Rectal smooth muscle tissue (tissue), 1 donor: ENCODE measurements around the gene ARHGAP31.

Experiments used
- H3K27ac ChIP-seq: one replicate; pipeline ENCODE4 v1.7.0; 2013; ENCODE audit warnings: low read depth, low read length, inconsistent platforms
- H3K27me3 ChIP-seq: one replicate; pipeline ENCODE4 v1.7.0; 2013; ENCODE audit warnings: low read length; ENCODE audit not compliant: control insufficient read depth, insufficient read depth
- H3K36me3 ChIP-seq: one replicate; pipeline ENCODE4 v1.7.0; 2013; ENCODE audit warnings: low read length; ENCODE audit not compliant: control insufficient read depth, insufficient read depth
- H3K4me1 ChIP-seq: one replicate; pipeline ENCODE4 v1.7.0; 2013; ENCODE audit warnings: low read length; ENCODE audit not compliant: control insufficient read depth, insufficient read depth
- H3K4me3 ChIP-seq: one replicate; pipeline ENCODE4 v1.7.0; 2013; ENCODE audit warnings: low read length
- H3K9ac ChIP-seq: one replicate; pipeline ENCODE4 v1.7.0; 2013; ENCODE audit warnings: low read length

The ARHGAP31 gene

DNA sequence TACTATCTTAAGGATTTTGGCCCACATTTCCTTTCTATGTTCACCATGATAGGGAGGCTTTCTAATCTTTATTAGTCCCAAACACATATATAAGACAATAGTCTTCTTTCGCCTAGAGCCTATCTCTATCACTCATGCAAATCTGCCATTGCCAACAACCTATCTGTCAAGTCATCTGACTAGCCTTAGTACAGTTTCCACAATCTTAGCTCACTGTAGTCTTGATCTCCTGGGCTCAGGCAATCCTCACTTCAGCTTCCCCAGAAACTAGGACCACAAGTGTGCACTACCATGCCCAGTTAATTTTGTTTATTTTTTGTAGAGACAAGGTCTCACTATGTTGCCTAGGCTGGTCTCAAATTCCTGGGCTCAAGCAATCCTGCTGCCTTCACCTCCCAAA is 162.3 kb downstream of the ARHGAP31 start:
- Histone ChIP-seq H3K4me1 (no peaks in the 10 kb centered on the region), H3K36me3 (peaks cover 25% of the 10 kb centered on the region)

DNA sequence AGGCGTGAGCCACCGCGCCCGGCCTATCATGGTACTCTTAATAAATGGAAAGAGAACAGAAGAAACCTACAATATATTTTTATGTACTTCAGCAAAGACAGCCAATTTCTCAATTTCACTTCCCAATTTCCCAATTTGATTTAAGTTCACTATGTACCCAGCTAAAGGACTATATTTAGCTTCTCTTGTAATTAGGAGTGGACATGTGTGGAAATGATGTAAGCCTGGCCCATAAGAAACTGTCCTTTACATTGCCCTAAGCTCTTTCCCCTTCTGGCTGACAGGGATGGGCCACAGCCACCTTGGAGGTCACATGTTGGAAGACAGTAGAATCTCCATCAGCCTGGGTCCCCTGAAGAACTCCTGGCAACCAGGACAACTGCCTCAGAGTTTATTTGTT is 163.1 kb downstream of the ARHGAP31 start:
- no peak overlapping the region for H3K9ac ChIP-seq
- peaks cover 25% of the 10 kb centered on the region for H3K36me3 ChIP-seq
- H3K4me3 ChIP-seq, result no peak overlapping the region
- peaks cover 3% of the 10 kb centered on the region for H3K4me1 ChIP-seq
- H3K27ac ChIP-seq, result no peak overlapping the region
- no peaks in the 10 kb centered on the region for H3K27me3 ChIP-seq

More for the DNA sequence above, 162.3 kb downstream of the ARHGAP31 start:
- Histone ChIP-seq H3K4me3 (no peak overlapping the region), H3K9ac (no peak overlapping the region), H3K27ac (no peak overlapping the region), H3K27me3 (no peaks in the 10 kb centered on the region)

DNA sequence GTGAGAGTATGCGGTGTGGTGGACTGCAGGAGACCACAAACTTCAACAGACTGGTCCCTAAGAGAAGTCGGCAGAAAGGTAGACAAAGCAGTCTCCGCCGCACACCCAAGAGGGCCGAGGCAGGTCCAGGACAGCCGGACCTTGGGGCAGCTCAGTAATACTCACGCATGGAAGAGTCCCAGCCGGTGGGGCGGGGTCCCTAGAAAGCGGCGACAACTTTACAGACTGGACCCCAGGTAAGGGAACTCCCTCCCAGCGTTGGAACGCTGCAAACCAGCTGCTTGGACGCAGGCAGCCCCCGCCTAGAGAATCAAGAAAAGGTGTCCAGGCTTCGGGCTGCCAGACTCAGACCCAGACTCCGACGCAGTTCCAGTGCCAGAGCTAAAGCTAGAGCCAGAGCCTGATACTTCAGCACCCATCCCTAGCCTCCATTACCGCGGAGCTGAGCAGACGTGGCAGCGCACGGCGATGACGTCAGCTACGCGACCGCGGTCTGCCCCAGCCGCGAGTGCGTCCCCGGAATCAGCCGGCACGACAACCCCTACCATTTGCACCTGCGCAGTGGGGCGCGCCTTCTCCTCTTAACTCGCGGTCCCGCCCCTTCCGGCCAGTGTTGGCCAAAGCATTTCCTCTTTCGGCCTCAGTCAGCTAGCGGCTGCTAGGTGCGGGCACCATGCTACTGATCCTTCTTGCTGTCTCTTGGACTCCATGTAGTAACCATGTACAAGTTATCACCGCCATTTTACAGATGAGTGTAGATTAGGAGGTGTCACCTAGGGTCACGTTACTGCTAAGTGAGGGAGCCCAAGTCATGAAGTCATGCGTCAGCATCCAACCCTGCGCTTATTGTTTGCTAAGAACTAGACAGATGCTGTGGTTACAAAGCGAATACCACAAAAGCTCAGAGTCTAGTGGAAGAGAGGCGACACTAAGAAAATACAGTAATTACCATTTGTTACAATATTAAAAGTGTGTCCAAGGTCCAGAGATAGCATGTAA is 169.3 kb downstream of the ARHGAP31 start, which contains the start of gene TMEM39A:
Gene TMEM39A (minus strand): TSS at position 445 of the 999 bp plus-strand sequence. CDS start 1,541 bp downstream, outside the sequence.
- Histone ChIP-seq H3K36me3 (peaks cover 4% of the 10 kb centered on the region), H3K4me1 (peaks cover 6% of the 10 kb centered on the region), H3K27me3 (no peaks in the 10 kb centered on the region), H3K9ac (peak within 1 kb of the TSS; percentile 57), H3K4me3 (peak within 1 kb of the TSS; percentile 79), H3K27ac (peak within 1 kb of the TSS; percentile 95)

DNA sequence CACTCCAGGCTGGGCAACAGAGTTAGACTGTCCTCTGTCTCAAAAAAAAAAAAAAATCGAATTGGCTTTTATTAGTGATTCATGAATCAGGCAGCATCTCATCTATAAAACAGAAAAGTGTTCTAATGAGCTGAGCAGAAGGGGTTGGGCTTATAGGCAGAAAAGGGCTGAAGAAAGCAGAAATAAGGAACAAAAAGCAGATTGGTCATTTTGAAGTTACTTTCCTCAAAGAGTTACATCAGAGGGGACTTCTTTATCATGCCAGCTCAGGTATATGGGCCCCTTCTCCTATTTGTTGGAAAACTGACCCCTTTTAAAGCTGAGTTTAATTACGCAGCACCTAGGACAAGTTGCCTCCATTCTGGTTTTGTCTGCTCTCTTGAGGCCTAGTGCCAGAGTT is 173.9 kb downstream of the ARHGAP31 start:
- peak overlapping the region; percentile 92 for H3K4me3 ChIP-seq
- H3K27ac ChIP-seq, result peak overlapping the region; percentile 12
- H3K4me1 ChIP-seq, result peaks cover 7% of the 10 kb centered on the region
- H3K27me3 ChIP-seq, result no peaks in the 10 kb centered on the region
- no peaks in the 10 kb centered on the region for H3K36me3 ChIP-seq
- no peak overlapping the region for H3K9ac ChIP-seq

DNA sequence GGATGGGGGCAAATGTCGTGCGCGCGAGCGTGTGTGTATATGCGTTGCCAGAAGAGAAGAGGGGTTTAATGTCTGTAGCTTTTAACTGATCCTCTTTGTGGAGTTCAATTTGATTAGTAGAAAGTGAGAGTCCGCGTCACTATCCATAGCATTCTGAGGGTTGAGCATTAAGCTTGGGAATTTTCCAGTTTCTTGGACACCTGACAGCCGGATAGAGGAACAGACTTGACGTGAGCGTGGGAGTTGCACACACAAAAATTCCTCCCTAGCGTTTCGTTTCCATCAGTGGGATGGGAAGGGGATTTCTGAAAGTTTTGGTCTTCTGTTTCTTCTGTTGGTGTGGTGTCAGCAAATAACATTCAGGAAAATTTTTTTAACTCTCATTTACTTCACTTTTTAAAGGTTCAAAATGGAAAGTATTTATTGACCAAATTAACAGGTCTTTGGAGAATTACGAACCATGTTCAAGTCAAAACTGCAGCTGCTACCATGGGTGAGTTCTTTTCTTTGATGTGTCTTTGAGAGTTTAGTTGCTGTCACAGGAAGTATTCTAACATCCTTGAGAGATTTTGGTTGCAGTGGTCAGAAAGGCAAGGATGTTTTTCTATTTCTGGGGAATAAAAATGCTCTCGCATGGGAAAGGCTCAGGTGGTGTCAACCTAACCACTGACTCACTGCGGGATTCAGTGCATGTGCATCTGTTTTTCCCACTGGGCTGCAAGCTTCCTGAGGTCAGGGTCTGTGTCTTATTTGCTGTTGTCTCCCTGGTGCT is 175.4 kb downstream of the ARHGAP31 start:
- peak overlapping the region; percentile 45 for H3K9ac ChIP-seq
- peaks cover 3% of the 10 kb centered on the region for H3K4me1 ChIP-seq
- H3K27me3 ChIP-seq, result no peaks in the 10 kb centered on the region
- peak overlapping the region; percentile 92 for H3K4me3 ChIP-seq
- no peak overlapping the region for H3K27ac ChIP-seq
- H3K36me3 ChIP-seq, result no peaks in the 10 kb centered on the region
